MCF 10A (cell line): ENCODE data around the gene RTN4RL2. TPM values are rescaled to one million over a fixed set of nuclear protein-coding genes. Genes with fewer than 3 reads are reported as not detected.

Source experiments
- Bru-seq: library from RNA; stranded (reverse); fragments of 400-500 nt; gene quantifications from one replicate; lab custom pipeline; 2021; lab: Mats Ljungman, UMichigan
- BruChase-seq, 2 experiments: library from RNA; stranded (reverse); fragments of 400-500 nt; gene quantifications; one replicate each; lab custom pipeline; 2021; lab: Mats Ljungman, UMichigan
- BruUV-seq: library from RNA; stranded (reverse); fragments of 400-500 nt; replicated peaks from 2 replicates; lab custom pipeline; 2021; lab: Mats Ljungman, UMichigan
- CTCF ChIA-PET: fragments of 300-600 bp; sonication (Branson Sonifier 250); formaldehyde crosslinking; extraction: SDS; loops from one replicate; lab custom pipeline; 2021; ENCODE audit warnings: antibody characterized with exemption, inconsistent platforms; lab: Yijun Ruan, JAX
- POLR2A ChIA-PET: fragments of 300-600, 350-650 bp; sonication (Branson Sonifier 250); formaldehyde crosslinking; extraction: SDS; loops from one replicate; lab custom pipeline; 2020; ENCODE audit warnings: antibody characterized with exemption, inconsistent platforms; lab: Yijun Ruan, JAX
- DNase-seq: peaks from one replicate; pipeline ENCODE4 v3.0.0-alpha.2; 2018; ENCODE audit not compliant: unreplicated experiment
- H3K27ac Mint-ChIP-seq: one replicate; pipeline ENCODE4 v1.8.0; 2022; ENCODE audit warnings: mild to moderate bottlenecking, low read depth, mixed read lengths; ENCODE audit not compliant: unreplicated experiment
- H3K27me3 Mint-ChIP-seq: one replicate; pipeline ENCODE4 v1.8.0; 2022; ENCODE audit warnings: mixed read lengths; ENCODE audit not compliant: insufficient read depth, unreplicated experiment
- H3K36me3 Mint-ChIP-seq: one replicate; pipeline ENCODE4 v1.8.0; 2022; ENCODE audit warnings: mild to moderate bottlenecking, moderate library complexity, mixed read lengths; ENCODE audit not compliant: insufficient read depth, unreplicated experiment
- H3K4me1 Mint-ChIP-seq: one replicate; pipeline ENCODE4 v1.8.0; 2022; ENCODE audit warnings: mixed read lengths; ENCODE audit not compliant: insufficient read depth, unreplicated experiment
- H3K4me3 Mint-ChIP-seq: one replicate; pipeline ENCODE4 v1.8.0; 2022; ENCODE audit warnings: mild to moderate bottlenecking, moderate library complexity, mixed read lengths; ENCODE audit not compliant: unreplicated experiment
- H3K9me3 Mint-ChIP-seq: one replicate; pipeline ENCODE4 v1.8.0; 2022; ENCODE audit warnings: mixed read lengths; ENCODE audit not compliant: unreplicated experiment
- intact Hi-C: fragments of 100-400 bp; cut with micrococcal nuclease; formaldehyde crosslinking; loops from 2 replicates; pipeline ENCODE4 v1.14.1; 2022
- long read RNA-seq: library from polyadenylated mRNA; stranded (forward); transcript quantifications from one replicate; pipeline ENCODE4 v2.0.0, GENCODE V29; 2022
- total RNA-seq: library from RNA; stranded (reverse); gene quantifications from 2 replicates; pipeline ENCODE4 v1.2.3, GENCODE V29; 2022
- TF ChIP-seq, protein P1 (sequence below): fragments of 200-600 bp; IDR thresholded peaks from one replicate; pipeline ENCODE4 v1.8.0; 2022; ENCODE audit warnings: antibody characterized with exemption, mild to moderate bottlenecking; ENCODE audit not compliant: unreplicated experiment

The RTN4RL2 gene
- total RNA-seq (2.0 and 3.2 TPM in 2 replicates), Bru-seq, nascent RNA (percentile 25 among the genes with signal in this experiment), BruChase-seq, experiment 1, labeled RNA remaining after a 6-hour chase (percentile 20 among the genes with signal in this experiment), BruChase-seq, experiment 2, labeled RNA remaining after a 2-hour chase (percentile 18 among the genes with signal in this experiment)
- long read RNA-seq, partial matches to known transcripts = 2 of 5 reads
- long read RNA-seq, other reads (novel, unspliced or antisense) = 0 of 5 reads

DNA sequence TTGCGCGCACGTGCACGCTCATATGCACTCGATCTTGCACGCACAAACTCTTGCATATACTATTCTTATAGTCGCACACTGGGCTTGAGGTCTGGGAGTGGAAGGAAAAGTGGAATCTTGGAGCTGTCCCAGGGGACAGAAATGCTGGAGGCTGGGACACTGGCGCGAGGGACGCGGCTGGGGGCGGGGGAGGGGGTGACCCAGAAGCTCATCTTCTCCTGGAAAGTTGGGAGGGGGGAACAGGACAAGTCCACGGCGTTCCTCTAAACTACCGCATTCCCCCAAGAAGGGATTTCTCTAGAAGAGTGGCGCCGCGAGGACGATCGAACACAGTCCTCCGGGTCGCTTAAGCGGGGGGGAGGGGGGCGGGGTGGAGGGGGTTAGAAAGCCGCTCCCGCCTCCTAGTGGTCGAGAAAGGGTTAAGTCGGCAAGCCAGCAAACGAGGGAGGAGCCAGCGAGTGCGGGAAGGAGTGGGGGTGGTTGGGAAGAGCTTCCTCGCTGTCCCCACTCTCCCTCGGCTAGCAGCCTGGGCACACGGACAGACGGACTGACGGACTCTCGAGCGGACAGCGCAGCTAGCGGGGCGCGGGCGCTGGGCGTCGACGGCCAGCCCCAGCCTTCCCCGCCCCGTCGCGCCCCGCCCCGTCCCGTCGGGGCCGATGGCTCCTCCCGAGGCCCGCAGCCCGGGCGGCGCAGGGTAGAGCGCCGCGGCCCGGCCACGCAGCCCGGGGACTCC lies at the start of gene RTN4RL2:
Gene RTN4RL2, plus strand, starts transcription at position 507 of the 736 bp plus-strand sequence. CDS start 338 bp downstream, outside the sequence.
- no peaks in the 10 kb centered on the region for H3K9me3 Mint-ChIP-seq
- TF ChIP-seq, protein P1, sequence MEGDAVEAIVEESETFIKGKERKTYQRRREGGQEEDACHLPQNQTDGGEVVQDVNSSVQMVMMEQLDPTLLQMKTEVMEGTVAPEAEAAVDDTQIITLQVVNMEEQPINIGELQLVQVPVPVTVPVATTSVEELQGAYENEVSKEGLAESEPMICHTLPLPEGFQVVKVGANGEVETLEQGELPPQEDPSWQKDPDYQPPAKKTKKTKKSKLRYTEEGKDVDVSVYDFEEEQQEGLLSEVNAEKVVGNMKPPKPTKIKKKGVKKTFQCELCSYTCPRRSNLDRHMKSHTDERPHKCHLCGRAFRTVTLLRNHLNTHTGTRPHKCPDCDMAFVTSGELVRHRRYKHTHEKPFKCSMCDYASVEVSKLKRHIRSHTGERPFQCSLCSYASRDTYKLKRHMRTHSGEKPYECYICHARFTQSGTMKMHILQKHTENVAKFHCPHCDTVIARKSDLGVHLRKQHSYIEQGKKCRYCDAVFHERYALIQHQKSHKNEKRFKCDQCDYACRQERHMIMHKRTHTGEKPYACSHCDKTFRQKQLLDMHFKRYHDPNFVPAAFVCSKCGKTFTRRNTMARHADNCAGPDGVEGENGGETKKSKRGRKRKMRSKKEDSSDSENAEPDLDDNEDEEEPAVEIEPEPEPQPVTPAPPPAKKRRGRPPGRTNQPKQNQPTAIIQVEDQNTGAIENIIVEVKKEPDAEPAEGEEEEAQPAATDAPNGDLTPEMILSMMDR = peak; percentile 50
- peaks cover 22% of the 10 kb centered on the region for H3K27me3 Mint-ChIP-seq
- no peaks in the 10 kb centered on the region for H3K36me3 Mint-ChIP-seq
- intact Hi-C loops = no loop called here
- DNase-seq = peak; percentile 65
- BruUV-seq = no TSS peak
- peak within 1 kb of the TSS; percentile 25 for H3K27ac Mint-ChIP-seq
- ChIA-PET CTCF (interaction anchor here (0.5 to 11.2 kb wide), 19 partner anchors 14 to 502 kb away, joined by 3 to 254 read pairs (median 4); partner anchors contain the start of gene TIMM10), POLR2A (interaction anchor here (0.7 to 1.4 kb wide), 3 partner anchors 18 to 68 kb away, joined by 3 to 4 read pairs (median 3); partner anchors contain the start of gene SLC43A1)
- peak within 1 kb of the TSS; percentile 72 for H3K4me3 Mint-ChIP-seq
- H3K4me1 Mint-ChIP-seq = peaks cover 27% of the 10 kb centered on the region

DNA sequence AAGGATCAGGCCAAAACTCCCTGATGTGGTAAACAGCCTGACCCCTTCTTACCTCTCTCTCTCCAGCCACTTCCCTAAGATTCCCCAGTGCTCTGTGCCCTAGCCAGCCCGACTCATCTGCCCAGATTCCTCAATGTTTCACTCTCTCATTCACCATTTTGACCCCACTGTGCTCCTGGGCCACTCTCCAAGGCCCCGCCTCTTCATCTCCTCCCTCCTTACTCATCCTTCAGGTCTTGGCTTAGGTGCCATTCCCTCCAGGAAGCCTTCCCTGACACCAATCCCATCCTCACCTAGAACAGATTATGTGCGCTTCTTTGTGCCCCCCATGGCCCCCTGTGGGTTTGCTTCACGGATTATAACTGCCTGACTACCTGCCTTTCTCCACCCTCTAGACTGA lies 46.6 kb upstream of the RTN4RL2 start:
- TF ChIP-seq, protein P1 = no peak
- Mint-ChIP-seq H3K27me3 (no peaks in the 10 kb centered on the region), H3K9me3 (no peaks in the 10 kb centered on the region), H3K4me3 (no peak overlapping the region), H3K4me1 (peaks cover 17% of the 10 kb centered on the region), H3K27ac (peak overlapping the region; percentile 13), H3K36me3 (peaks cover 90% of the 10 kb centered on the region)
- intact Hi-C loops = no loop called here
- POLR2A ChIA-PET = no interaction called here
- BruUV-seq = no TSS peak
- CTCF ChIA-PET = no interaction called here
- no peak for DNase-seq

- ChIA-PET POLR2A (no interaction called here), CTCF (no interaction called here)
- intact Hi-C loops = no loop called here
- no TSS peak for BruUV-seq
- no peak for DNase-seq
- Mint-ChIP-seq H3K36me3 (peaks cover 89% of the 10 kb centered on the region), H3K4me1 (peaks cover 17% of the 10 kb centered on the region), H3K9me3 (no peaks in the 10 kb centered on the region), H3K27ac (no peak overlapping the region), H3K27me3 (no peaks in the 10 kb centered on the region), H3K4me3 (no peak overlapping the region)
- TF ChIP-seq, protein P1 = no peak
Measured at GRCh38 chr11:57414612-57415212, 45.6 kb upstream of the RTN4RL2 start.
